AG09319 (cell line): Measurements from ENCODE around the gene RAB27B.
"Not testable (repeated sequence)": the region's sequence is repeated elsewhere in the genome, so short reads cannot be mapped to it uniquely, and the experiment has no call there.

ENCODE experiments used
- DNase-seq: peaks from one replicate; pipeline ENCODE4 v3.0.0-alpha.2; 2010; ENCODE audit warnings: low read depth; ENCODE audit errors: extremely low read depth
- TF ChIP-seq, protein P1 (sequence below): IDR thresholded peaks from 2 replicates; pipeline ENCODE4 v1.5.1; 2011; ENCODE audit warnings: low read depth, mild to moderate bottlenecking, inconsistent platforms, low read length, moderate library complexity

Gene RAB27B

GRCh38 chr18:54813977-54814565, 14.2 kb upstream of the RAB27B start:
- TF ChIP-seq, protein P1, sequence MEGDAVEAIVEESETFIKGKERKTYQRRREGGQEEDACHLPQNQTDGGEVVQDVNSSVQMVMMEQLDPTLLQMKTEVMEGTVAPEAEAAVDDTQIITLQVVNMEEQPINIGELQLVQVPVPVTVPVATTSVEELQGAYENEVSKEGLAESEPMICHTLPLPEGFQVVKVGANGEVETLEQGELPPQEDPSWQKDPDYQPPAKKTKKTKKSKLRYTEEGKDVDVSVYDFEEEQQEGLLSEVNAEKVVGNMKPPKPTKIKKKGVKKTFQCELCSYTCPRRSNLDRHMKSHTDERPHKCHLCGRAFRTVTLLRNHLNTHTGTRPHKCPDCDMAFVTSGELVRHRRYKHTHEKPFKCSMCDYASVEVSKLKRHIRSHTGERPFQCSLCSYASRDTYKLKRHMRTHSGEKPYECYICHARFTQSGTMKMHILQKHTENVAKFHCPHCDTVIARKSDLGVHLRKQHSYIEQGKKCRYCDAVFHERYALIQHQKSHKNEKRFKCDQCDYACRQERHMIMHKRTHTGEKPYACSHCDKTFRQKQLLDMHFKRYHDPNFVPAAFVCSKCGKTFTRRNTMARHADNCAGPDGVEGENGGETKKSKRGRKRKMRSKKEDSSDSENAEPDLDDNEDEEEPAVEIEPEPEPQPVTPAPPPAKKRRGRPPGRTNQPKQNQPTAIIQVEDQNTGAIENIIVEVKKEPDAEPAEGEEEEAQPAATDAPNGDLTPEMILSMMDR = no peak
- DNase-seq = no peak

DNA sequence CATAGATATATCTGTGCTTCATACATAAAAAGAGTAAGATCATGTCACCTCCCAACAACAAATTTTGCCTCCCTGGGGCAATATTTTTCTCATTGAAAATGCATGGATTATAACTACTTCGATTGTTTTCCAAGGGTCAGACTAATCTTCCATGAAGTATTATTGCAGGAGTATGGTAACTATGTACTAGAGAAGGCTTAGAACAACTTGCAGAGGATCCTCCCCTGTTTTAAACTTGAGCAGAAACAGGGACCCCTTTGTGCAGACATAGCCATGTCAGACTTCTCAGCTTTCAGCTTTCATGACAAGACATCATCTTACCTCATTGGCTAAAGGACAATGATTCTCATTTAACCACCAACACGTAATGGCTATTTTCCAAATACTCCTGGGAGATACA, 13.2 kb upstream of the RAB27B start:
- DNase-seq = no peak
- TF ChIP-seq, protein P1 = no peak

GRCh38 chr18:54820785-54821275, 7.4 kb upstream of the RAB27B start:
- DNase-seq = not testable (repeated sequence)

- peak; percentile 36 for DNase-seq
- TF ChIP-seq, protein P1 = no peak
Measured at GRCh38 chr18:54822872-54823845, 5.1 kb upstream of the RAB27B start.

GRCh38 chr18:54824761-54825160, 3.5 kb upstream of the RAB27B start:
- no peak for DNase-seq
- TF ChIP-seq, protein P1 = no peak

DNA sequence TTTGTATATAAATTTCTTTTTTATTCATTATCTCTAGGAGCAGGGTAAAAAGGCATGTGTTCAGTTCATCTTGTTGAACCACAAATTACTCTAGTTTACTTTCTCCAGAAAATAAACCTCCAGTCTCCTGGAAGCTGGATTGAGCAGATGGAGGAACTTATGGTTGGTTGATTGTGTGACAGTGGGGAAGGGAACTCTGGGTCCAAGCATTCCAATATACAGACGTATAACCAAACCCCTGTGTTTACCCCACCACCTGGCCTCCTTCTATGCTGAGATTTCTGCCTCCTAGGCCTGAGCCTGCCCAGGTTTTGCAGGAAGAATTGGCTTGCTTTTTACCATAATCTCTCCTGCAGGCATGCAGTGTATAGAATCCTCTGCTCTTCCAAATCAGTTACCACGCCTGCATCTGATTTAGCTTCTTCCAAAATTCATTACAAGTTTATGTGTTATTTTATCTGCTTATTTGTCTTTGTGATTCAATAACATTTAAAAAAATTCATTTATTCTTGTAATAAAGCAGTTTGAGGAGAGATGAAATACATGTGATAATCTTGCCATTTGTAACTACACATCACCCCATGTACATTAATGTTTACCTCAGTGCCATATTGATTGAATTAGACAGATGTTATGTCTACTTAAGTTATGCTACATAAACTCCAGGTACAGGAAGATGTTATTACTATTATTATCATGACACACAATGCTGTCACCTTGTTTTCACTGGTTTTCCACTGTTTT, 2.5 kb upstream of the RAB27B start:
- TF ChIP-seq, protein P1 = no peak
- no peak for DNase-seq

DNA sequence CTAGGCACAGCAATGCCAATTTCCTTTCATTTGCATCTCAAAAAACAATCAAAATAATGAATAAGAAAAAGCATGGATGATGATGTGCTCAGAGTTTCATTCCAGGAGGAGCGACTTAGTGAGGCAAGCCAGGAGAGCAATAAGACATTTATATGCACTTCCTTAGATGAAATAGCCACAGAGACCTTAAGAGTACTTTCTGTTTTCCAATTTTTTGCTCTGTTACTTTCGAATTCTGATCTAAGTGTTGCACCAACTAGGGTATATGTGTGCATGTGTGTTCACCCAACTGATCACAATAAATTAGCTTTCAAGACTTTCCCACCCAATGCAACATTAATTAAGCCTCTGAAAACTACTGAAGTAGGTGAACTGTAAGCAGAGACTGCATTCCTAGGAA, 709 bp downstream of the RAB27B start:
- TF ChIP-seq, protein P1 = no peak
- DNase-seq = no peak
